GM21423 (cell line): Measurements from ENCODE around the gene HHLA2.
A peak's percentile ranks its signal among the peaks of the same experiment; 100 is the strongest.

Source experiments
- ATAC-seq: cut with Tn5 transposase; IDR thresholded peaks from one replicate; pipeline ENCODE4 v1.9.1; 2021; ENCODE audit warnings: mild to moderate bottlenecking, moderate library complexity; ENCODE audit not compliant: unreplicated experiment

Gene HHLA2

DNA sequence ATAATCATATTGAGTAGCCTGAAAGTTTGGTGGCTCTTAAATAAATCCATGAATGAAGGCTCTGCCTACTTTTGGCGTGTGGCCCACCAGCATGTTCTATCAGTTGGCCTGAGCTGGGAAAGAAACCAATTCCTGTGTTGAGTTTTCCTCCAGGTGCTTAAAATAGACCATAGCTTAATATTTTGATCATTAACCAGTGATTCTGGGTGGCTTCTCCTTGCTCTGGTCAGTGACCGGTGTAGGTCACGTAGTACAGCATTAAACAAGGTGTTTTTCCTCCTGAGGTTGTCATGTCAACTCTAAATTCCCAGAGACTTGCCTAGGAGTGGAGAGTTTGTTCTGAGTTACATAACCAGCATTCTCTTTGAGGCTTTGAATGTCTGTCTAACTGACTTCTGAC lies 1.3 kb downstream of the HHLA2 start:
- no peak for ATAC-seq

DNA sequence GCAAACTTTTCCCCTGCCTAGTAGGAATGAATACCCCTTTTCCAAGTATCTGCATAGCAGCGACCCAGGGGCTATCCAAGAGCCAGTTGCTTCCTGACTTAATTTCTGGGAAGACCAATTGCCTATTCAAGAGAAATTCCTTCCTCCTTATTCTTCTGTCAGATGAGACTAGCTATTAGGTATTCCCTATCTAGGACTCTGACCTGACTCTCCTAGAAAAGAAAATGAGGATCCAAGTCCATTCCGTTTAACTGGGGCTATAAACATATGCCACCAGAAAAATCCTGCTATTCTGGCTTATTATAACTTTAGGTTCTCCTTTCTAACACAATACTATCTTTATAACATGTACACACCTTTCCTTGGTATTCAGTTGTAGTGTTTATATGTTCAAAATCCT lies 1.7 kb downstream of the HHLA2 start:
- ATAC-seq, result no peak

- ATAC-seq, result no peak
Observed at GRCh38 chr3:108300103-108300849, 3.9 kb downstream of the HHLA2 start.

DNA sequence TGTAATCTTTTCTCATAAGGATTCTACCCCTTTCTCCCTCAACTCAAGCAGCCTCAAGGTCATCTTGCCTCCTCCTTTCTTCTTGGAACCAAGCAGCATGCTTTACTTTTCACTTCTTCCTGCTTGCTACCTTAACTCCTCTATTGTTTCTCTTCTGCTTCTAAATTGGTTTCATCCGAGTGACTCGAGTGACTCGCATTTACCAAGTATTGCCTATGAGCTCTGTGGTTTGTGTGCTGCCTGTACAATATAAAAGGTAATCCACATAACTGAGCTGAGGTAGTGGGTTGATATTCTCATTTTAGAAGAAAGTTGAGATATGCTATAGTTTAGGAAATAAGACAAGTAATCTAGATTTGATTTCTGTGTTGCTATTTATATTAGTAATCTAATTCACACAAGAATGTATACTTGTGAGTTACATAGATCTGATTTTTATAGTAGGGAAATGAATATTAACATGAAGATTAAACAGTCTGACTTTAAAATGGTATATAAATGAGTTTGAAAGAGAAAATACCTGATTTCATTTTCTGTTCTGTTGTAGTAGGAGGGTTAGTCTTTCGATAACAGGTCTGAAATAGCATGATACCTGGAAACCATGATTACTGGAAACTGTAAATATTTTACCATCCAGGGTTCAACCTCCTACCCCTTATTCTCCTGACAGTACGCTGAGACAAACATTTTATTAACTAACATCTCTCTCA lies 5.5 kb downstream of the HHLA2 start:
- peak; percentile 52 for ATAC-seq

- no peak for ATAC-seq
Observed at GRCh38 chr3:108302570-108302969, 6.2 kb downstream of the HHLA2 start.

DNA sequence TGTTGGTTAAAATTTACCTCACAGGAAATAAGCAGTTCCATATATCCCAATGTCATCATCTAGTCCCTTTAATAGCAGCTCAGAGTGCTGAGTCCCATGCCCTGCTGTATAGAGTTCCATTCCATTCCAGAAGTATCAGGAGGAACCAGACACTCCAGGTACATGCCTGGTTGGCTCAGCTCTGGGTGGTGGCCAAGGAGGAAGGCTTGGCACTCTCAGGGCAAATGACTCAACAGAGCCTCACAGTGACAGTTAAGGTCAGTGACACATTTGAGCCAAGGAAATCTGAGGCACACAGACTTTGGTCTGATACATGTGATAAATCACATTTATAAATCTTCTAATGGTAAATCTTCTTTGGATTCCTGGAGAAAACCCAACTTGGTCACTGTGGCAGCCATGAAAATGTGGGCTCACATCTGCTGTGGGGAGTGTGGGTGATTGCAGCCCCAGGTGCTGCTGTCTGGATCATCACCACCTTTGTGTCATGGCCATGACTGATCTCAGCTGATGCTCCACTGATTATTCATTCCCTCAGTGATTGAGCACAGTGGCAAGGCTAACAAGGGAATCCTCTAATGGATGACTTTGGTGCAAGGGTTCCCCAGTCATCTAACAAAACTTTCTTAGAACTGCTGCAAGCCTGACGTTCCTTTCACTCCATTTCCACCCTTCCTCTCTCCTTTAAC lies 9.3 kb downstream of the HHLA2 start:
- no peak for ATAC-seq

DNA sequence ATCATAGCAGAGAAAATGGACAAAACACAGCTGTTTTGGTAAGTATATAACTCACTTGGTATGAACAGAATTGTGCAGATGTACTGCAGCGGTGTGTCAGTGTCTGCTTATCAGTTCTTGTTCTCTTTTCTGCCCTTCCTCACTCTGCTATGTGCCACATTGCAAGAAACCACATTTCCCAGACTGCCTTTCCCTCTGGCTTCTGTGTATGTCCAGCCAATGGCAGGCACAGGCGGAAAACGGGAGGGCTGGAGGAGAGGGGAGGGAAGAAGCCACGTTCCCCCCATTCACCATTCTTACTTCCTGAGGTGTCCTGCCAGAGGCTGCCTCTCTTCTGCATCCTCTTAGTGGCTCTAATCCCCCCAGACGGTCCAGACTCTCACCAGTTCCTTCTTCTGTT lies 15.4 kb downstream of the HHLA2 start:
- ATAC-seq, result no peak

DNA sequence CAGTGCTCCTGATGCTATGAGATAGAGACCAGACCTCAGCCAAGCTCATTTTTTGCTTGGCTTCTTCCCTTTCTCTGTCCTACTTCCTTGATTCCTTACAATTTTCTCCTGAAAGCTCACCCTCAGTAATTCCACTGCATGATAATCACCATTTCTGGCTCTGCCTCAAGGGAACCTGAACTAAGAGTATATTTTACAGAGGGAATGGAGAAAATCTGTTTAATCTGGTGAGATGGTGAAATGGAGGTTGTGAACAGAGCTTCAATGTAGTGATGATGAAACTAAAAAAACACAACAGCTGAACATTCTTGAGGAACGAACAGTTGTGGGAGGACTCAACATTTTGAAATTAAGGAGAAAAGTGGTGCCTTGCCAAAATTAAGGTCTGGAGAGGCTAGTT lies 16.3 kb downstream of the HHLA2 start:
- no peak for ATAC-seq

DNA sequence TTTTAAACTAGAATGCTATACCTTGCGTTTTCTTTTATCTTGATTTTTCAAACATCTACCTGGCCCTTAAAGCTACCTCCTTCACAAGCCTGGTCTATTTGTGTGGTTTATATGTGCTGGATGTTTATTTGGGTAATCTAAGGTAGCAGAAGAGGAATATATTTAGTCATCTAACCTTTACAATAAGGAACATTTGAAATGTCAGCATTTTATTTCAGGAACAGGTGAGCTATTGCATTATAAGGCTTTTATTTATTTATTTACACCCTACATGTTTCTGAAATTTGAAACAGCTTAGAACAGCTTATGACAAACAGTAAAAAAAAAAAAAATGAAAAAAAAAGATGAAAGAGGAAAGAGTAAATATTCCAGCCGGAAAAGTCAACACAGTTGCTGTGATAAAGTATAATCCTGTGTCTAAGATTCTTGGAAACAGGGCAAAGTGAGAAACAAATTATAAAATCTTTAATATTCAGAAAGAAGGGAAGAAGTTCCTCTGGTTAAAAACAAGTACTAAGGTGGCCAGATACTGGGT lies 19.5 kb downstream of the HHLA2 start:
- no peak for ATAC-seq

DNA sequence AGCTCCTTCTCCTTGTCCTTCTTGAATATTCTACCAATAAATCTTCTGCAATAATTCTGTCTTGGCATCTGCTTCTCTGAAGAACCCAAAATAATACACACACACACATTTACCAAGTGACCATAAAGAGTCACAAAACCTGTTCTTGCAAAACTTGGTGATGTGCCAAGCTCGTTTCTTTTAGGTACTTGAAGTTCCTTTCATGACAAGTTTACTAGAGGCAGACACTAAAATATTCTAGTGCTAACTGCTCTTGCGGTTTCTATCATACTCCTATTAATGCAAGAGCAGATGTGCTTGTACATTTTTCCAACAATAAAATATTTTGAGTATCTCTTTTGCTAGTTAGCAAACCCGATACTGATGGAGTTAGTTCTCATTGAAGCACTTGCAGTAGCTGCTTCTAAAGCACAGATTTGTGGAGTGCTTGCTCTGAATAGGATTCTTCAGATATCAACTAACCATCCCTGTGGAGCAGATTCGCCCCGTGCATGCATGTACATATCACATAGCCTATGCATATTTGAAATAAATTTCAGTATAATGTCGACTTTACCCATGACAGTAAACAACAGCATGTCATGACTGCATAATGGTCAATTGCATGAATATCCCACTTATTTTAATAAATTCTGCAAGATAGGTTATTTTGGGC lies 23.2 kb downstream of the HHLA2 start:
- ATAC-seq, result no peak

GRCh38 chr3:108320746-108321350 lies 24.5 kb downstream of the HHLA2 start:
- no peak for ATAC-seq

- no peak for ATAC-seq
Observed at GRCh38 chr3:108322352-108322751, 26.0 kb downstream of the HHLA2 start.

DNA sequence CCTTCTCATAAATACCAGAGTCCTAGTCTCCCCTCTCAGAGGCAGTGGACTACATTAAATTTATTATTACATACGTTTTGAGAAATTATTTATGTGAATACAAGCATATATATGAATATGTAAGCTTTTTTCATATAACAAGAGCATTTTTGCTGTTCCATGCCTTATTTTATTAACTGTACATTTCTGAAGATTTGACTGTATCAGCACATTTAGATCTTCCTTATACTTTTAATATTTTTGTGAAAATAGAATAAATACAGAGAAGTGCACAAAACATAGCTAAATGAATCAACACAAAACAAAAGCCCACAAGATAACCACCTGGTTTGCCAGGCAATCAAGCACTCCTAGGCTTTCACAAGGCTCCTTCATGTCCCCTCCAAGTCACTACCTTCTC lies 27.8 kb downstream of the HHLA2 start:
- ATAC-seq, result no peak

DNA sequence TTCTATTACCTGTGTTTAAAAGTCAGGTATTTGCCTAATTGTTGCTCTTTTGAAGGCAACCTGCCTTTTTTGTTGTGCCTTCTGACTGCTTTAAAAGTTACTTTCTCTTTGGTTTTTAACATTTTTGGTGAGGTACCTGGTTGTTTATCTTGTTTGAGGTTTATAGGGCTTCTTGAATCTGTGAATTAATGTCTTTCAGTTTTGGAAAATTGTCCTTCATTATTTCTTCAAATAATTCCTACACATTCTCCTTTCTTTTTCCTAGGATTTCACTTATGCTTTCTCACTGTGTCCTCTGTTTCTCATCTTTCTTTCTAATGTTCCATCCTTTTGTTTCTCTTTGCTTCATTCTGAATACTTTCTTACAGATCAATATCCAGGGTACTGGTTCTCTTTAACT lies 30.8 kb downstream of the HHLA2 start:
- no peak for ATAC-seq

DNA sequence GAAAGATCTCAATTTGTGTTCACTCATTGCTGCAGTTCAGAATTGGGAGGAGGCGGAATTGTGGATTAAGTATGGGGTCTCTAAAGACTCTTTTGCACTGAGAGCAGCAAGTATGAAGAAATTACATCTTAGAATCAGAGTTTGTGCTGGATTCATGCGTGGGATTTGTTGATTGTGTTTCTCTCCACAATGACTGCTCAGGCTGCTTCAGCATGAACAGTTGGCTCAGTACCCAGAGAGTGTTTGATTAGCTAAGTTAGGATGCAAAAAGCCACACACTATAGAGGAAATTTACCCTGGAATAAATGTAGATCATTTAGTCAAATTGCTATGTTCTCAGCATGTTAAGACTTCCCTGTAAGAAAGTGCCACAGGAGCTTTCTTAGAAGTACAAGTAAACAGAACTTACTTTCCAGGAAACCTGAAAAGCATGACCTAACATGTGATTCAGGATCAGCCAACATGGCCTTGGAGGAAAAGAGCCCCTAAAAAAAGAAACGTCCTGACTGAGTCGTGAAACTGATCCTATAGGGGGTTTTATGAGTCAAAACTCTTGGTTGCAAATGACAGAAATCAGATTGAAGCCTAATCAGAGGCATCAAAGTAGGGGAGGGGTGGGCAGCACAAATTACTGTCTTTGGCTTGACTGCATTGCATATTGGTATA lies 32.6 kb downstream of the HHLA2 start:
- ATAC-seq, result no peak

DNA sequence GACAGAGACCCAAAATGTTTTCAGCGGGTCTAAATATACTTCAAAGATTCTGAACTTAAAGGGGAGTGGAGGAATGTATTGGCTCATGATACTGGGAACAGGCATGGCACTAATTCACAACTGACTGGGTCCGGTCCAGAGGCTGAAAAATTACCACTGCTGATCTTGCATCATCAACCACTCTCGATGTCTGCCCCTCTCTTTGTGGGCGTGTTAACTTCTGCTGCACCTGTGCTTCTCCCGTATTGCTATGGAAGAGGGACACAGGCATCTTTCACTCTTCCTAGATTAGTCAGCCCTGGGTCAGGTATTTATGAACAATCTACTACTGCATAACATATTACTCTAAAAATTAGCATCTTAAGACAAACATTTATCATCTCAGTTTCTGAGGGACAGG lies 33.2 kb downstream of the HHLA2 start:
- ATAC-seq, result no peak

DNA sequence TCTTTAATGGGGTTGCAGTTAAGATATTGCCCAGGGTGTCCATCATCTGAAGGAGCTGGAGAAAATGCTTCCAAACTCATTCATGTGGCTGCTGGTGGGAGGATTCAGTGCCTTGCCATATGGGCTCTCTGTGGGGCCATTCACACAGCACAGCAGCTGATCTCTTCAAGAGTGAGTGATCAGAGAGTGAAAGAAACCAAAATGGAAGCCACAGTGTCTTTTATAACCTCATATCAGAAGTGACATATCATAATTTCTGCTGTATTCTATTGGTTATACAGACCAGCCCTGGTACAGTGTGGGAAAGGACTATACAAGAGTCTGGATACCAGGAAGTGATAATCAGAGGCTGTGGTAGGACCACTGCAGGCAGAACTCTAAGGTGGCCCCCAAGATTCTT lies 33.6 kb downstream of the HHLA2 start:
- no peak for ATAC-seq

GRCh38 chr3:108331792-108332191 lies 35.4 kb downstream of the HHLA2 start:
- ATAC-seq, result no peak

GRCh38 chr3:108333961-108334360 lies 37.6 kb downstream of the HHLA2 start:
- ATAC-seq, result no peak

DNA sequence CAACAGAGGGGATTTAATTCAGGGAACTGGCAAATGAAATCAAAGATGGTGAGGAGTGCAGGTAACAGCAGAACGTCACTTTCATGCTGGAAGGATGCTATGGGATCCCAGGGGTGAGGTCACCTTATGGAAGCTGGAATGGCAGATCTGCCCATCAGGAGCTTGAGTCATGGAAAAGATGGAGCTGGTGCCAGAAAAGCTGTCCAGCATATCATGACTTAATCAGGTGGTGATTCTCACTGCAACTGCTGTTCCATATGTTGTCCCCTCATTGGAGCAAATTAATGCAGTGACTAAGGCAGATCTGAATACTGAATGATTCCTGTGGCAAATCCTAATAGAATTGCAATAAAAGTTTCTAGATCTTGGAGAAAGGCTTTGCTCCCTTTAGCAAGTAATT lies 38.4 kb downstream of the HHLA2 start:
- ATAC-seq, result no peak
